Renal cortex interstitium (tissue), 15 donors: Measurements from ENCODE around the gene UBE2H. TPM values are rescaled to one million over a fixed set of nuclear protein-coding genes. Genes with fewer than 3 reads are reported as not detected.
A peak's percentile ranks its signal among the peaks of the same experiment; 100 is the strongest.
"Not testable (repeated sequence)": the region's sequence is repeated elsewhere in the genome, so short reads cannot be mapped to it uniquely, and the experiment has no call there.

Source experiments
- DNase-seq, 11 donors: peaks; one replicate each; pipeline ENCODE4 v3.0.0-alpha.2; 2013; ENCODE audit warnings: low read depth in 9 of 11, low spot score in 4 of 11; ENCODE audit errors: extremely low read depth in 1 of 11
- long read RNA-seq, 16 experiments: transcript quantifications; one replicate each; lab custom pipeline, GENCODE V29; 2026
- polyA plus RNA-seq, 3 donors: library from polyadenylated mRNA; unstranded; fragments of 120-200 nt; gene quantifications; one replicate each; pipeline ENCODE4 v1.2.1, GENCODE V29; 2013; ENCODE audit not compliant: insufficient read length in 3 of 3

Gene UBE2H
- 100 to 1,000 TPM; 110 to 126 (median 115) TPM for polyA plus RNA-seq
- long read RNA-seq, donor 1, full-length matches to known transcripts = 14 of 14 reads
- long read RNA-seq, donor 1, partial matches to known transcripts = 0 of 14 reads
- long read RNA-seq, donor 1, other reads (novel, unspliced or antisense) = 0 of 14 reads
- long read RNA-seq, donor 2, full-length matches to known transcripts = 20 of 35 reads
- long read RNA-seq, donor 2, partial matches to known transcripts = 15 of 35 reads
- long read RNA-seq, donor 2, other reads (novel, unspliced or antisense) = 0 of 35 reads
- long read RNA-seq, donor 3, full-length matches to known transcripts = 17 of 29 reads
- long read RNA-seq, donor 3, partial matches to known transcripts = 5 of 29 reads
- long read RNA-seq, donor 3, other reads (novel, unspliced or antisense) = 7 of 29 reads
- long read RNA-seq, donor 4, full-length matches to known transcripts = 15 of 22 reads
- long read RNA-seq, donor 4, partial matches to known transcripts = 7 of 22 reads
- long read RNA-seq, donor 4, other reads (novel, unspliced or antisense) = 0 of 22 reads
- long read RNA-seq, donor 5 = 0 reads
- long read RNA-seq, donor 6, full-length matches to known transcripts = 23 of 29 reads
- long read RNA-seq, donor 6, partial matches to known transcripts = 6 of 29 reads
- long read RNA-seq, donor 6, other reads (novel, unspliced or antisense) = 0 of 29 reads
- long read RNA-seq, donor 7, full-length matches to known transcripts = 23 of 23 reads
- long read RNA-seq, donor 7, partial matches to known transcripts = 0 of 23 reads
- long read RNA-seq, donor 7, other reads (novel, unspliced or antisense) = 0 of 23 reads
- long read RNA-seq, donor 8 = 0 reads
- long read RNA-seq, donor 9, full-length matches to known transcripts = 14 of 26 reads
- long read RNA-seq, donor 9, partial matches to known transcripts = 12 of 26 reads
- long read RNA-seq, donor 9, other reads (novel, unspliced or antisense) = 0 of 26 reads
- long read RNA-seq, donor 10, full-length matches to known transcripts = 24 of 24 reads
- long read RNA-seq, donor 10, partial matches to known transcripts = 0 of 24 reads
- long read RNA-seq, donor 10, other reads (novel, unspliced or antisense) = 0 of 24 reads
- long read RNA-seq, donor 11, full-length matches to known transcripts = 20 of 26 reads
- long read RNA-seq, donor 11, partial matches to known transcripts = 0 of 26 reads
- long read RNA-seq, donor 11, other reads (novel, unspliced or antisense) = 6 of 26 reads
- long read RNA-seq, donor 12, full-length matches to known transcripts = 6 of 11 reads
- long read RNA-seq, donor 12, partial matches to known transcripts = 5 of 11 reads
- long read RNA-seq, donor 12, other reads (novel, unspliced or antisense) = 0 of 11 reads
- long read RNA-seq, donor 13 = 0 reads
- long read RNA-seq, donor 14, full-length matches to known transcripts = 18 of 18 reads
- long read RNA-seq, donor 14, partial matches to known transcripts = 0 of 18 reads
- long read RNA-seq, donor 14, other reads (novel, unspliced or antisense) = 0 of 18 reads
- long read RNA-seq, donor 15, full-length matches to known transcripts = 9 of 9 reads
- long read RNA-seq, donor 15, partial matches to known transcripts = 0 of 9 reads
- long read RNA-seq, donor 15, other reads (novel, unspliced or antisense) = 0 of 9 reads
- long read RNA-seq, donor 16, full-length matches to known transcripts = 60 of 86 reads
- long read RNA-seq, donor 16, partial matches to known transcripts = 15 of 86 reads
- long read RNA-seq, donor 16, other reads (novel, unspliced or antisense) = 11 of 86 reads

- DNase-seq = peak; percentile 78 to 94 (median 90)
Measured at GRCh38 chr7:129952653-129953560, at the start of gene UBE2H. TSS of gene UBE2H (minus strand) at chr7:129952960. CDS start at chr7:129952555, 405 bp downstream.

- no peak for DNase-seq
Measured at GRCh38 chr7:129998446-129998845, 45.7 kb upstream of the UBE2H start.

- no peak for DNase-seq
Measured at GRCh38 chr7:129997285-129997684, 44.5 kb upstream of the UBE2H start.

GRCh38 chr7:129993275-129993674 is 40.5 kb upstream of the UBE2H start:
- DNase-seq = no peak

GRCh38 chr7:129990403-129991192 is 37.8 kb upstream of the UBE2H start:
- DNase-seq = no peak

- DNase-seq = no peak
Measured at GRCh38 chr7:129989466-129989865, 36.7 kb upstream of the UBE2H start.

- no peak for DNase-seq
Measured at GRCh38 chr7:129986600-129986999, 33.8 kb upstream of the UBE2H start.

GRCh38 chr7:129980667-129981066 is 27.9 kb upstream of the UBE2H start:
- DNase-seq = no peak

GRCh38 chr7:129975309-129975708 is 22.5 kb upstream of the UBE2H start:
- DNase-seq = no peak

- DNase-seq = no peak
Measured at GRCh38 chr7:129970816-129971215, 18.1 kb upstream of the UBE2H start.

GRCh38 chr7:129969881-129970446 is 17.2 kb upstream of the UBE2H start:
- no peak for DNase-seq

GRCh38 chr7:129968592-129969383 is 16.0 kb upstream of the UBE2H start:
- no peak for DNase-seq

GRCh38 chr7:129960204-129960475 is 7.4 kb upstream of the UBE2H start:
- DNase-seq = not testable (repeated sequence)

- DNase-seq = no peak
Measured at GRCh38 chr7:129959471-129960203, 6.9 kb upstream of the UBE2H start.
